Body of pancreas (tissue), 4 donors: ENCODE measurements around the gene WDR11. TPM values are rescaled to one million over a fixed set of nuclear protein-coding genes. Genes with fewer than 3 reads are reported as not detected.

Experiments
- ATAC-seq: fragments of 150-250 bp; one replicate; pipeline ENCODE4 v1.9.1; 2016
- DNase-seq, 4 donors: peaks; one replicate each; pipeline ENCODE4 v3.0.0-alpha.2; 2019
- H3K27ac ChIP-seq, 4 donors: fragments of 200-600 bp; sonication (generic); 1 replicate in 3 of 4; 2 replicates in 1 of 4; pipeline versions ENCODE4 v1.5.1 to v1.6.1; 2016 to 2019; ENCODE audit warnings: mild to moderate bottlenecking in 1 of 4, mixed read lengths in 1 of 4, moderate library complexity in 1 of 4
- H3K27me3 ChIP-seq, 2 donors: fragments of 200-600 bp; sonication (generic); one replicate each; pipeline ENCODE4 v1.6.0; 2016; ENCODE audit warnings: mild to moderate bottlenecking in 1 of 2
- H3K36me3 ChIP-seq, 2 donors: fragments of 200-600 bp; sonication (generic); replicated peaks in 1 of 2; 2 replicates each; pipeline ENCODE4 v1.5.1; 2016; ENCODE audit warnings: low read depth in 2 of 2; ENCODE audit not compliant: insufficient read depth in 1 of 2
- H3K4me1 ChIP-seq: fragments of 200-600 bp; sonication (generic); one replicate; pipeline ENCODE4 v1.6.0; 2016
- H3K4me3 ChIP-seq, 2 donors: fragments of 200-600 bp; sonication (generic); 1 replicate in 1 of 2; 2 replicates in 1 of 2; pipeline ENCODE4 v1.5.1; 2016 to 2019
- H3K9me3 ChIP-seq, 3 donors: fragments of 200-600 bp; sonication (generic); 1 replicate in 2 of 3; 2 replicates in 1 of 3; pipeline ENCODE4 v1.5.1; 2016
- CTCF ChIP-seq, 7 experiments: fragments of 450-650 bp in 4 of 7; fragments of 200-600 bp in 3 of 7; sonication (generic) in 3 of 7; IDR thresholded peaks; one replicate each; pipeline ENCODE4 v1.5.1; 2016 to 2019; ENCODE audit warnings: antibody characterized with exemption in 7 of 7
- POLR2A ChIP-seq, 3 donors: fragments of 450-650 bp; IDR thresholded peaks; one replicate each; pipeline ENCODE4 v1.6.1; 2016; ENCODE audit warnings: antibody characterized with exemption in 3 of 3, mild to moderate bottlenecking in 2 of 3
- WGBS, 2 donors: methylation state at CpG; one replicate each; pipeline ENCODE4 v1.1.5; 2017; 5-methylcytosine and 5-hydroxymethylcytosine counted together
- intact Hi-C: fragments of 100-400 bp; cut with DNase I; formaldehyde crosslinking; loops from one replicate; pipeline ENCODE4 v1.15.1; 2023
- total RNA-seq, 2 donors: library from RNA; depleted of rRNA; stranded (reverse); fragments of >200 nt; gene quantifications; one replicate each; pipeline ENCODE4 v1.1.0, GENCODE V29; 2016

WDR11 gene
- total RNA-seq, 2 donors from 2014 or later = 24.7 to 43.3 TPM

- ATAC-seq (no peak), DNase-seq (no peak)
- TF ChIP-seq POLR2A (IDR thresholded peaks at IDR 0.05) (no peak), CTCF (IDR thresholded peaks at IDR 0.05) (no peak)
- intact Hi-C loops = no loop called here
- Histone ChIP-seq H3K27me3 (no peaks in the 10 kb centered on the region), H3K27ac (peak overlapping the region in 3 of 4 donors; percentile 58 to 70 (median 63)), H3K4me3 (no peak overlapping the region), H3K9me3 (no peaks in the 10 kb centered on the region), H3K36me3 (no peaks in the 10 kb centered on the region), H3K4me1 (peaks cover 25% of the 10 kb centered on the region)
- 92 to 100% methylated on average over 1 of the region's 1 CpG for WGBS, 2 donors
Observed at GRCh38 chr10:120945182-120945581, 94.0 kb downstream of the WDR11 start.

GRCh38 chr10:120945801-120946302 lies 94.7 kb downstream of the WDR11 start:
- peak; percentile 81 for ATAC-seq
- no peaks in the 10 kb centered on the region for H3K27me3 ChIP-seq
- H3K36me3 ChIP-seq = no peaks in the 10 kb centered on the region
- H3K27ac ChIP-seq = peak overlapping the region; percentile 20 to 70 (median 60)
- peaks cover 25% of the 10 kb centered on the region for H3K4me1 ChIP-seq
- DNase-seq = peak; percentile 66 to 80 (median 76)
- intact Hi-C loops = no loop called here
- no peak overlapping the region for H3K4me3 ChIP-seq
- 30 to 39% methylated on average over 8 of the region's 8 CpGs for WGBS, 2 donors
- TF ChIP-seq CTCF (IDR thresholded peaks at IDR 0.05) (peak in 2 of 7 experiments; percentile 1 to 9), POLR2A (IDR thresholded peaks at IDR 0.05) (no peak)
- H3K9me3 ChIP-seq = no peaks in the 10 kb centered on the region

- 70 to 80% methylated on average over 4 to 7 of the region's 7 CpGs for WGBS, 2 donors
- Histone ChIP-seq H3K4me1 (peaks cover 25% of the 10 kb centered on the region), H3K36me3 (no peaks in the 10 kb centered on the region), H3K27me3 (no peaks in the 10 kb centered on the region), H3K9me3 (no peaks in the 10 kb centered on the region), H3K27ac (peak overlapping the region; percentile 20 to 70 (median 60)), H3K4me3 (no peak overlapping the region)
- ATAC-seq (no peak), DNase-seq (no peak)
- intact Hi-C loops = no loop called here
- TF ChIP-seq CTCF (IDR thresholded peaks at IDR 0.05) (no peak), POLR2A (IDR thresholded peaks at IDR 0.05) (no peak)
Observed at GRCh38 chr10:120946497-120946896, 95.3 kb downstream of the WDR11 start.

GRCh38 chr10:120948889-120949608 lies 97.9 kb downstream of the WDR11 start:
- H3K36me3 ChIP-seq = no peaks in the 10 kb centered on the region
- DNase-seq (peak; percentile 47 to 71 (median 62)), ATAC-seq (peak; percentile 79)
- 4 to 16% methylated on average over 5 to 33 of the region's 47 CpGs for WGBS, 2 donors
- H3K27ac ChIP-seq = no peak overlapping the region
- TF ChIP-seq CTCF (IDR thresholded peaks at IDR 0.05) (peak; percentile 73 to 92 (median 87)), POLR2A (IDR thresholded peaks at IDR 0.05) (no peak)
- H3K9me3 ChIP-seq = no peaks in the 10 kb centered on the region
- H3K27me3 ChIP-seq = no peaks in the 10 kb centered on the region
- intact Hi-C loops = no loop called here
- H3K4me1 ChIP-seq = peaks cover 22% of the 10 kb centered on the region
- H3K4me3 ChIP-seq = no peak overlapping the region
